ENCODE measurements around the gene GARS1. TPM values are rescaled to one million over a fixed set of nuclear protein-coding genes. Genes with fewer than 3 reads are reported as not detected.

The GARS1 gene
- total RNA-seq, 2 experiments from 2014 or later = 178 to 375 TPM

GRCh38 chr7:30650421-30650808, 55.7 kb downstream of the GARS1 start:
- Histone ChIP-seq H3K36me3 (ENCODE audit: insufficient read depth, low read length) (peaks cover 12% of the 10 kb centered on the region), H2AFZ (ENCODE audit: low read length) (no peak overlapping the region), H3K9me3 (ENCODE audit: low read length) (no peaks in the 10 kb centered on the region), H3K4me1 (ENCODE audit: insufficient read depth, low read length, poor library complexity, severe bottlenecking) (no peaks in the 10 kb centered on the region), H3K79me2 (ENCODE audit: insufficient read depth, low read depth, low read length) (no peaks in the 10 kb centered on the region), H3K4me3 (ENCODE audit: low read depth, low read length, poor library complexity, severe bottlenecking) (no peak overlapping the region), H4K20me1 (ENCODE audit: insufficient read depth, low read length) (no peaks in the 10 kb centered on the region), H3K4me2 (ENCODE audit: low read length) (no peak overlapping the region), H3K27ac (ENCODE audit: low read depth, low read length, poor library complexity, severe bottlenecking) (no peak overlapping the region), H3K9me2 (ENCODE audit: insufficient read depth, low read length) (no peaks in the 10 kb centered on the region)
- TF ChIP-seq EZH2phosphoT487 (IDR thresholded peaks at IDR 0.05; ENCODE audit: borderline replicate concordance, low read depth, low read length) (no peak), CTCF (conservative IDR thresholded peaks at IDR 0.05; ENCODE audit: low read length) (no peak)
- ChIA-PET CTCF (ENCODE audit: unreplicated experiment) (interaction anchor here (0.7 kb wide), 1 partner anchor 341 kb away, joined by 3 read pairs; no protein-coding TSS in a partner anchor), POLR2A (interaction anchor here (0.6 to 1.6 kb wide), 2 partner anchors 10 to 15 kb away, joined by 4 to 7 read pairs; no protein-coding TSS in a partner anchor)
- no peak for DNase-seq (ENCODE audit: low spot score)
- intact Hi-C loops (cut with micrococcal nuclease; ENCODE audit: unreplicated experiment) = no loop called here
- BruUV-seq (replicated peaks) = no TSS peak

GRCh38 chr7:30652132-30652531, 57.5 kb downstream of the GARS1 start:
- no peaks in the 10 kb centered on the region for H3K9me3 ChIP-seq (ENCODE audit: low read length)
- H3K4me3 ChIP-seq (ENCODE audit: low read depth, low read length, poor library complexity, severe bottlenecking) = no peak overlapping the region
- H3K4me2 ChIP-seq (ENCODE audit: low read length) = no peak overlapping the region
- no peaks in the 10 kb centered on the region for H4K20me1 ChIP-seq (ENCODE audit: insufficient read depth, low read length)
- intact Hi-C loops (cut with micrococcal nuclease; ENCODE audit: unreplicated experiment) = loop anchor here (1.0 kb wide), 1 partner anchor 22 kb away; no protein-coding TSS in a partner anchor
- H3K27ac ChIP-seq (ENCODE audit: low read depth, low read length, poor library complexity, severe bottlenecking) = no peak overlapping the region
- no peak for TF ChIP-seq EZH2phosphoT487 (IDR thresholded peaks at IDR 0.05; ENCODE audit: borderline replicate concordance, low read depth, low read length)
- TF ChIP-seq CTCF (conservative IDR thresholded peaks at IDR 0.05; ENCODE audit: low read length) = no peak
- ChIA-PET CTCF (ENCODE audit: unreplicated experiment) (no interaction called here), POLR2A (interaction anchor here (0.6 to 1.6 kb wide), 5 partner anchors 8 to 453 kb away, joined by 3 to 7 read pairs (median 4); no protein-coding TSS in a partner anchor)
- no TSS peak for BruUV-seq (replicated peaks)
- no peak overlapping the region for H2AFZ ChIP-seq (ENCODE audit: low read length)
- H3K9me2 ChIP-seq (ENCODE audit: insufficient read depth, low read length) = no peaks in the 10 kb centered on the region
- peaks cover 4% of the 10 kb centered on the region; the same call in 1 of the 2 replicates for H3K36me3 ChIP-seq (ENCODE audit: insufficient read depth, low read length)
- no peak for DNase-seq (ENCODE audit: low spot score)
- no peaks in the 10 kb centered on the region for H3K4me1 ChIP-seq (ENCODE audit: insufficient read depth, low read length, poor library complexity, severe bottlenecking)
- H3K79me2 ChIP-seq (ENCODE audit: insufficient read depth, low read depth, low read length) = no peaks in the 10 kb centered on the region
